HepG2 (cell line): ENCODE results near the gene RDH12. TPM values are rescaled to one million over a fixed set of nuclear protein-coding genes. Genes with fewer than 3 reads are reported as not detected.

Experiments
- ATAC-seq: fragments of 200-7000 bp; cut with Tn5 transposase; 3 replicates; pipeline ENCODE4 v1.9.1; 2020; ENCODE audit warnings: mild to moderate bottlenecking, moderate library complexity
- BruUV-seq: library from RNA; stranded (reverse); fragments of 400-500 nt; replicated peaks from 2 replicates; lab custom pipeline; 2021; lab: Mats Ljungman, UMichigan
- CTCF ChIA-PET: fragments of 300-600 bp; formaldehyde crosslinking; extraction: SDS; loops from one replicate; lab custom pipeline; 2021; ENCODE audit warnings: low total read pairs, inconsistent platforms, low intra/inter-chr PET ratio; lab: Yijun Ruan, JAX
- POLR2A ChIA-PET: fragments of 350-600 bp; sonication (Branson Sonifier 250); formaldehyde crosslinking; loops from one replicate; lab custom pipeline; 2020; ENCODE audit warnings: antibody characterized with exemption, inconsistent platforms; lab: Yijun Ruan, JAX
- DNase-seq: peaks from one replicate; pipeline ENCODE4 v3.0.0-alpha.2; 2015; ENCODE audit warnings: low spot score
- FAIRE-seq: peaks from 3 replicates; lab custom pipeline; 2011; peaks lifted over from hg19 to GRCh38; lab: Jason Lieb, UNC
- H2AFZ ChIP-seq: one replicate; pipeline ENCODE4 v1.6.1; 2011; ENCODE audit warnings: low read length, inconsistent platforms
- H3K27ac ChIP-seq: fragments of 300-600 bp; 3 replicates; pipeline ENCODE4 v1.8.0; 2011; ENCODE audit warnings: mixed run types, mild to moderate bottlenecking, mixed read lengths, low read length, inconsistent platforms; ENCODE audit not compliant: insufficient read depth; ENCODE audit errors: extremely low read length
- H3K27me3 ChIP-seq, 2 experiments: fragments of 200-600 bp in 1 of 2; 2 replicates in 1 of 2; 3 replicates in 1 of 2; pipeline versions ENCODE4 v1.6.0 to v1.8.0; 2011; ENCODE audit warnings: low read length in 2 of 2, mild to moderate bottlenecking in 2 of 2, moderate library complexity in 2 of 2, inconsistent platforms in 1 of 2; ENCODE audit not compliant: insufficient read depth in 2 of 2, control insufficient read depth in 1 of 2
- H3K36me3 ChIP-seq, 2 experiments: fragments of 200-600 bp in 1 of 2; replicated peaks in 1 of 2; 2 replicates in 1 of 2; 3 replicates in 1 of 2; pipeline versions ENCODE4 v1.5.1 to v1.8.0; 2011; ENCODE audit warnings: low read length in 2 of 2, inconsistent platforms in 1 of 2; ENCODE audit not compliant: insufficient read depth in 2 of 2, control insufficient read depth in 1 of 2
- H3K4me1 ChIP-seq: 2 replicates; pipeline ENCODE4 v1.5.1; 2012; ENCODE audit warnings: low read length, inconsistent platforms; ENCODE audit not compliant: insufficient read depth
- H3K4me2 ChIP-seq: 2 replicates; pipeline ENCODE4 v1.6.0; 2011; ENCODE audit warnings: low read depth, low read length, inconsistent platforms
- H3K4me3 ChIP-seq, 3 experiments: fragments of 200-600 bp in 1 of 3; sonication (generic), shearing (Covaris generic) in 1 of 3; replicated peaks in 1 of 3; 2 replicates each; pipeline ENCODE4 v1.5.1; 2011 to 2016; ENCODE audit warnings: low read length in 3 of 3, inconsistent platforms in 2 of 3, low read depth in 2 of 3, mild to moderate bottlenecking in 2 of 3, control low read depth in 1 of 3, mixed read lengths in 1 of 3; ENCODE audit not compliant: insufficient read depth in 1 of 3
- H3K79me2 ChIP-seq: one replicate; pipeline ENCODE4 v1.6.1; 2011; ENCODE audit warnings: low read length, inconsistent platforms; ENCODE audit not compliant: insufficient read depth
- H3K9ac ChIP-seq: 2 replicates; pipeline ENCODE4 v1.6.0; 2011; ENCODE audit warnings: mild to moderate bottlenecking, low read depth, low read length, inconsistent platforms; ENCODE audit not compliant: insufficient read depth
- H3K9me3 ChIP-seq: 2 replicates; pipeline ENCODE4 v1.5.1; 2012; ENCODE audit warnings: mild to moderate bottlenecking, low read length
- H4K20me1 ChIP-seq: 2 replicates; pipeline ENCODE4 v1.6.0; 2011; ENCODE audit warnings: inconsistent platforms, mild to moderate bottlenecking, low read length, moderate library complexity; ENCODE audit not compliant: insufficient read depth
- ELF1 ChIP-seq: sonication (generic); formaldehyde crosslinking; IDR thresholded peaks from 2 replicates; pipeline ENCODE4 v1.4.0; 2020; ENCODE audit warnings: missing genetic modification reagents
- GATAD2A ChIP-seq: IDR thresholded peaks from 2 replicates; pipeline ENCODE4 v1.6.1; 2016
- GMEB2 ChIP-seq: IDR thresholded peaks from 2 replicates; pipeline ENCODE4 v1.6.1; 2016; ENCODE audit warnings: missing biosample characterization, missing genetic modification reagents, low read depth
- HOXD1 ChIP-seq: sonication (generic); formaldehyde crosslinking; IDR thresholded peaks from 2 replicates; pipeline ENCODE4 v1.5.0; 2020; ENCODE audit warnings: missing genetic modification reagents
- NPAS2 ChIP-seq: sonication (generic); formaldehyde crosslinking; IDR thresholded peaks from 2 replicates; pipeline ENCODE4 v1.8.0; 2022; ENCODE audit warnings: mild to moderate bottlenecking, missing genetic modification reagents, borderline replicate concordance
- SALL2 ChIP-seq: sonication (generic); formaldehyde crosslinking; IDR thresholded peaks from 2 replicates; pipeline ENCODE4 v1.8.1; 2023; ENCODE audit warnings: mild to moderate bottlenecking, missing genetic modification reagents, inconsistent platforms
- SMAD1 ChIP-seq: sonication (generic); formaldehyde crosslinking; IDR thresholded peaks from 2 replicates; pipeline ENCODE4 v1.4.0; 2020; ENCODE audit warnings: missing genetic modification reagents, low read depth, mild to moderate bottlenecking, borderline replicate concordance
- THAP7 ChIP-seq: sonication (generic); formaldehyde crosslinking; IDR thresholded peaks from 2 replicates; pipeline ENCODE4 v1.8.1; 2023; ENCODE audit warnings: mild to moderate bottlenecking, missing genetic modification reagents
- UBTF ChIP-seq: sonication (generic); formaldehyde crosslinking; IDR thresholded peaks from 2 replicates; pipeline ENCODE4 v1.4.0; 2020; ENCODE audit warnings: mild to moderate bottlenecking, missing genetic modification reagents
- ZFP1 ChIP-seq: IDR thresholded peaks from 2 replicates; pipeline ENCODE4 v1.6.1; 2016
- ZNF136 ChIP-seq: sonication (generic); formaldehyde crosslinking; IDR thresholded peaks from 2 replicates; pipeline ENCODE4 v1.8.1; 2022; ENCODE audit warnings: low read depth, mild to moderate bottlenecking, moderate library complexity, missing genetic modification reagents
- ZNF335 ChIP-seq: sonication (generic); formaldehyde crosslinking; IDR thresholded peaks from 2 replicates; pipeline ENCODE4 v1.4.0; 2020; ENCODE audit warnings: missing genetic modification reagents
- ZNF33B ChIP-seq: sonication (generic); formaldehyde crosslinking; IDR thresholded peaks from 2 replicates; pipeline ENCODE4 v1.5.1; 2020; ENCODE audit warnings: mild to moderate bottlenecking, missing genetic modification reagents
- ZNF354B ChIP-seq: sonication (generic); formaldehyde crosslinking; IDR thresholded peaks from 2 replicates; pipeline ENCODE4 v1.8.0; 2022; ENCODE audit warnings: mild to moderate bottlenecking, missing genetic modification reagents
- WGBS: methylation state at CpG from one replicate; pipeline ENCODE4 v1.1.6; 2017; ENCODE audit warnings: low lambda C conversion rate; 5-methylcytosine and 5-hydroxymethylcytosine counted together
- in situ Hi-C: cut with HindIII; loops from 2 replicates; pipeline ENCODE4 v1.10.0; 2017; ENCODE audit warnings: low pct_unique_long_range_greater_than_20kb; ENCODE audit not compliant: extremely low pct_ligation_motif_present
- intact Hi-C: fragments of 100-400 bp; cut with micrococcal nuclease; formaldehyde crosslinking; loops from one replicate; pipeline ENCODE4 v1.10.0; 2022; ENCODE audit not compliant: unreplicated experiment
- polyA plus RNA-seq, 8 experiments: library from polyadenylated mRNA; depleted of rRNA in 3 of 8; stranded (reverse) in 7 of 8; unstranded in 1 of 8; fragments of >200 nt; fragmentation: Illumina TruSeq in 4 of 8; extraction: Trizol in 4 of 8; gene quantifications; 2 replicates each; pipeline versions ENCODE4 v1.2.1 to v1.2.3, GENCODE V29; 2011 to 2016; ENCODE audit warnings: low read depth in 4 of 8, missing spikeins in 1 of 8, mixed read lengths in 1 of 8; ENCODE audit not compliant: insufficient read depth in 1 of 8
- total RNA-seq, 5 experiments: library from RNA; depleted of rRNA; stranded (reverse); fragments of >200 nt; fragmentation: Illumina TruSeq; extraction: Trizol; gene quantifications; 2 replicates each; pipeline ENCODE4 v1.2.3, GENCODE V29; 2016; ENCODE audit warnings: low read depth in 1 of 5

The RDH12 gene
- total and polyA plus RNA-seq, 2 of the 13 experiments (the other 11 are each of a cell fraction or from before 2014, with no cell fraction given) = 1.6 to 2.1 TPM

GRCh38 chr14:67704484-67705089 lies 2.9 kb downstream of the RDH12 start (continued):
- TF ChIP-seq ZNF136 (CRISPR knock-in tag) (no peak), ZNF335 (0 out of 2 replicates have a peak, but pooled peaks have one; percentile 43)

- Histone ChIP-seq H3K79me2 (no peaks in the 10 kb centered on the region), H3K4me3 (no peak overlapping the region), H3K36me3 (no peaks in the 10 kb centered on the region), H3K4me1 (peaks cover 26% of the 10 kb centered on the region), H2AFZ (no peak overlapping the region), H3K9me3 (peaks cover 15% of the 10 kb centered on the region), H3K9ac (no peak overlapping the region), H3K27ac (no peak overlapping the region), H3K4me2 (no peak overlapping the region), H3K27me3 (no peaks in the 10 kb centered on the region), H4K20me1 (no peaks in the 10 kb centered on the region)
- in situ Hi-C loops = loop anchor here (10.0 kb wide), 2 partner anchors 90 to 120 kb away; partner anchors contain the start of gene ARG2
- FAIRE-seq = no peak
- no peak for ATAC-seq
- no TSS peak for BruUV-seq
- POLR2A ChIA-PET = interaction anchor here (1.3 kb wide), 1 partner anchor 10 kb away, joined by 10 read pairs; the partner anchor contains the start of gene RDH11
- 15% methylated on average over 3 of the region's 3 CpGs for WGBS
- intact Hi-C loops = loop anchor here (2.0 to 10.0 kb wide), 5 partner anchors 30 to 280 kb away; partner anchors contain the start of genes ARG2 and VTI1B
- no peak for DNase-seq
- CTCF ChIA-PET = interaction anchor here (0.9 to 3.7 kb wide), 6 partner anchors 30 to 122 kb away, joined by 3 to 29 read pairs (median 9); partner anchors contain the start of genes ARG2, PIGH and VTI1B
- TF ChIP-seq ZNF354B (no peak), SALL2 (CRISPR knock-in tag) (no peak), GMEB2 (no peak), UBTF (CRISPR knock-in tag) (no peak), NPAS2 (CRISPR knock-in tag) (no peak), ZNF33B (CRISPR knock-in tag) (no peak), SMAD1 (CRISPR knock-in tag) (no peak), ZFP1 (CRISPR knock-in tag) (no peak), THAP7 (no peak), ELF1 (CRISPR knock-in tag) (no peak), HOXD1 (no peak), GATAD2A (CRISPR knock-in tag) (no peak)
Observed at GRCh38 chr14:67705211-67705610, 3.5 kb downstream of the RDH12 start.
